K562 (cell line): ENCODE results near the gene COL9A3. TPM values are rescaled to one million over a fixed set of nuclear protein-coding genes. Genes with fewer than 3 reads are reported as not detected.
A peak's percentile ranks its signal among the peaks of the same experiment; 100 is the strongest.

ENCODE experiments used
- CC2D1A ChIP-seq: fragments of 450-650 bp; IDR thresholded peaks from 2 replicates; pipeline ENCODE4 v1.6.1; 2017; ENCODE audit warnings: mild to moderate bottlenecking
- CREB3 ChIP-seq: fragments of 450-650 bp; conservative IDR thresholded peaks from 2 replicates; pipeline ENCODE4 v1.6.1; 2016; ENCODE audit warnings: missing genetic modification characterization, low read depth, mild to moderate bottlenecking, missing compliant biosample characterization, moderate library complexity
- DLX4 ChIP-seq: fragments of 250-450 bp; sonication (Bioruptor Pico); IDR thresholded peaks from 2 replicates; pipeline ENCODE4 v1.6.1; 2021; ENCODE audit warnings: mild to moderate bottlenecking
- FOXA3 ChIP-seq, 2 experiments: fragments of 450-650 bp in 1 of 2; sonication (generic) in 1 of 2; formaldehyde crosslinking; IDR thresholded peaks in 1 of 2; conservative IDR thresholded peaks in 1 of 2; 2 replicates each; pipeline versions ENCODE4 v1.4.0 to v1.8.0; 2020 to 2022; ENCODE audit warnings: mild to moderate bottlenecking in 2 of 2, missing genetic modification reagents in 1 of 2
- HDAC1 ChIP-seq, 2 experiments: fragments of 450-650 bp; IDR thresholded peaks; 2 replicates each; pipeline ENCODE4 v1.6.1; 2016 to 2017; ENCODE audit warnings: inconsistent platforms in 1 of 2, mild to moderate bottlenecking in 1 of 2, moderate library complexity in 1 of 2
- HINFP ChIP-seq: fragments of 450-650 bp; conservative IDR thresholded peaks from 2 replicates; pipeline ENCODE4 v1.6.1; 2016; ENCODE audit warnings: missing genetic modification characterization, low read depth, mild to moderate bottlenecking, control low read depth, missing compliant biosample characterization
- L3MBTL2 ChIP-seq: fragments of 450-650 bp; IDR thresholded peaks from 2 replicates; pipeline ENCODE4 v1.6.1; 2016; ENCODE audit warnings: mild to moderate bottlenecking, moderate library complexity
- MEF2D ChIP-seq: conservative IDR thresholded peaks from 2 replicates; pipeline ENCODE4 v1.6.1; 2016; ENCODE audit warnings: low read depth, missing genetic modification characterization, missing compliant biosample characterization
- NCOA6 ChIP-seq: fragments of 450-650 bp; IDR thresholded peaks from 2 replicates; pipeline ENCODE4 v1.6.1; 2017; ENCODE audit warnings: mild to moderate bottlenecking
- NCOR1 ChIP-seq: fragments of 450-650 bp; IDR thresholded peaks from 2 replicates; pipeline ENCODE4 v1.6.1; 2016; ENCODE audit warnings: mild to moderate bottlenecking, moderate library complexity
- PCBP2 ChIP-seq: fragments of 200-400 bp; formaldehyde crosslinking; IDR thresholded peaks from 2 replicates; pipeline ENCODE4 v1.6.1; 2018; ENCODE audit warnings: low read length, low read depth, mild to moderate bottlenecking, moderate library complexity; ENCODE audit not compliant: poor library complexity, severe bottlenecking
- RHOXF2B ChIP-seq: fragments of 250-450 bp; sonication (Bioruptor Pico); conservative IDR thresholded peaks from 2 replicates; pipeline ENCODE4 v1.5.1; 2021
- SAFB2 ChIP-seq: fragments of 200-400 bp; formaldehyde crosslinking; IDR thresholded peaks from 2 replicates; pipeline ENCODE4 v1.6.1; 2018; ENCODE audit warnings: borderline replicate concordance, low read length, low read depth, moderate library complexity; ENCODE audit not compliant: severe bottlenecking
- SAP30 ChIP-seq: fragments of 200-600 bp; sonication (generic); IDR thresholded peaks from 2 replicates; pipeline ENCODE4 v1.6.1; 2012; ENCODE audit warnings: borderline replicate concordance, low read depth, mild to moderate bottlenecking, moderate library complexity, low read length, control low read depth, inconsistent platforms; ENCODE audit not compliant: insufficient read depth, poor library complexity, severe bottlenecking
- SRSF9 ChIP-seq: fragments of 200-400 bp; formaldehyde crosslinking; IDR thresholded peaks from 2 replicates; pipeline ENCODE4 v1.6.1; 2017; ENCODE audit warnings: low read depth, low read length, borderline replicate concordance
- TFAP4 ChIP-seq: sonication (generic); formaldehyde crosslinking; IDR thresholded peaks from 2 replicates; pipeline ENCODE4 v1.8.0; 2022; ENCODE audit warnings: missing genetic modification reagents, mild to moderate bottlenecking, moderate library complexity, borderline replicate concordance
- ZFP1 ChIP-seq: fragments of 450-650 bp; formaldehyde crosslinking; IDR thresholded peaks from 2 replicates; pipeline ENCODE4 v1.4.0; 2020; ENCODE audit warnings: mild to moderate bottlenecking, mixed read lengths
- ZNF395 ChIP-seq: fragments of 200-800 bp; sonication (Bioruptor generic); IDR thresholded peaks from 2 replicates; pipeline ENCODE4 v1.6.1; 2017; ENCODE audit warnings: missing genetic modification characterization, missing compliant biosample characterization
- ZNF699 ChIP-seq: fragments of 250-450 bp; sonication (Bioruptor Pico); IDR thresholded peaks from 2 replicates; pipeline ENCODE4 v1.8.0; 2021; ENCODE audit warnings: mild to moderate bottlenecking, moderate library complexity; ENCODE audit not compliant: insufficient replicate concordance
- ZNF76 ChIP-seq: fragments of 250-450 bp; sonication (Bioruptor Pico); IDR thresholded peaks from 2 replicates; pipeline ENCODE4 v1.4.0; 2020; ENCODE audit warnings: mild to moderate bottlenecking, moderate library complexity, borderline replicate concordance
- ZNF77 ChIP-seq: fragments of 250-450 bp; sonication (Bioruptor Pico); IDR thresholded peaks from 2 replicates; pipeline ENCODE4 v1.5.0; 2020
- ZSCAN32 ChIP-seq: fragments of 450-650 bp; formaldehyde crosslinking; IDR thresholded peaks from 2 replicates; pipeline ENCODE4 v1.4.0; 2020; ENCODE audit warnings: mild to moderate bottlenecking, moderate library complexity
- polyA plus RNA-seq, 8 experiments: library from polyadenylated mRNA; depleted of rRNA in 4 of 8; stranded (reverse) in 5 of 8; unstranded in 3 of 8; fragments of >200 nt; fragmentation: Nextera tagmentation in 2 of 8; fragmentation: Illumina TruSeq in 1 of 8; extraction: Ambion mirVana in 2 of 8; extraction: Trizol in 1 of 8; gene quantifications; 2 replicates each; pipeline versions ENCODE4 v1.2.1 to v1.2.3, GENCODE V29; 2011 to 2014; ENCODE audit warnings: inconsistent platforms in 1 of 8, missing spikeins in 1 of 8
- total RNA-seq, 7 experiments: library from RNA; depleted of rRNA in 6 of 7; stranded (reverse); fragments of >200 nt in 6 of 7; fragmentation: Illumina TruSeq in 2 of 7; extraction: Trizol in 2 of 7; gene quantifications; 2 replicates each; pipeline versions ENCODE4 v1.2.1 to v1.2.3, GENCODE V29; 2011 to 2021; ENCODE audit warnings: low replicate concordance in 1 of 7

Gene COL9A3
- total and polyA plus RNA-seq, 9 of the 15 experiments (the other 6 are each of a cell fraction or from before 2014, with no cell fraction given) = 0.14 to 3.6 (median 0.88) TPM; not detected in 1

GRCh38 chr20:62822788-62823651, 6.2 kb downstream of the COL9A3 start (continued):
- TF ChIP-seq ZNF395 (CRISPR knock-in tag) = no peak
- no peak for TF ChIP-seq MEF2D
- TF ChIP-seq ZNF77 (CRISPR knock-in tag) = no peak
- TF ChIP-seq ZFP1 (CRISPR knock-in tag) = no peak
- no peak for TF ChIP-seq SAP30
- no peak for TF ChIP-seq ZSCAN32 (CRISPR knock-in tag)
- no peak for TF ChIP-seq SAFB2
- no peak for TF ChIP-seq CREB3
- no peak for TF ChIP-seq ZNF76 (CRISPR knock-in tag)
- no peak for TF ChIP-seq HINFP (tag)
- TF ChIP-seq L3MBTL2 = peak; percentile 66; the same call in 1 of the 2 replicates
- TF ChIP-seq SRSF9 = no peak
- no peak for TF ChIP-seq ZNF699 (CRISPR knock-in tag)
- TF ChIP-seq FOXA3 (CRISPR knock-in tag; conservative IDR thresholded peaks at IDR 0.05 in 1 of 2, IDR thresholded peaks at IDR 0.05 in 1 of 2) = no peak
- TF ChIP-seq NCOA6 = no peak
- no peak for TF ChIP-seq PCBP2
- TF ChIP-seq NCOR1 = no peak
- no peak for TF ChIP-seq RHOXF2B (CRISPR knock-in tag)
- TF ChIP-seq CC2D1A = peak; percentile 79
- no peak for TF ChIP-seq DLX4 (CRISPR knock-in tag)
- TF ChIP-seq TFAP4 = peak; percentile 90
- TF ChIP-seq HDAC1 (IDR thresholded peaks at IDR 0.05) = peak in 1 of 2 experiments; percentile 52; a peak in 1 of 4 replicates
